Urinary bladder (tissue), 4 donors: Measurements from ENCODE around the gene HACD3. TPM values are rescaled to one million over a fixed set of nuclear protein-coding genes. Genes with fewer than 3 reads are reported as not detected.

ENCODE experiments used
- DNase-seq: peaks from one replicate; pipeline ENCODE4 v3.0.0-alpha.2; 2015; ENCODE audit errors: extremely low spot score
- H3K27ac ChIP-seq: one replicate; pipeline ENCODE4 v1.5.1; 2013; ENCODE audit warnings: low read depth, mild to moderate bottlenecking, moderate library complexity
- H3K36me3 ChIP-seq: one replicate; pipeline ENCODE4 v1.6.1; 2013; ENCODE audit warnings: mild to moderate bottlenecking, moderate library complexity; ENCODE audit not compliant: insufficient read depth
- H3K4me1 ChIP-seq: one replicate; pipeline ENCODE4 v1.6.1; 2013; ENCODE audit warnings: mild to moderate bottlenecking, moderate library complexity; ENCODE audit not compliant: insufficient read depth
- H3K4me3 ChIP-seq: one replicate; pipeline ENCODE4 v1.5.1; 2013; ENCODE audit warnings: low read depth, low read length
- WGBS: extraction: QIAGEN DNeasy Blood & Tissue Kit; methylation state at CpG from one replicate; pipeline ENCODE4 v1.1.7; 2013; 5-methylcytosine and 5-hydroxymethylcytosine counted together
- polyA plus RNA-seq: library from polyadenylated mRNA; stranded (reverse); fragments of 200-250 nt; gene quantifications from one replicate; pipeline ENCODE4 v1.2.3, GENCODE V29; 2013
- total RNA-seq: library from RNA; depleted of rRNA; stranded (reverse); fragments of >200 nt; gene quantifications from one replicate; pipeline ENCODE4 v1.2.3, GENCODE V29; 2014
- donor health status: healthy with polysubstance abuse.
- donor health status: healthy.

HACD3 gene
- total RNA-seq (141 TPM), polyA plus RNA-seq (37.4 TPM)

- no peak for DNase-seq
- peak within 1 kb of the TSS; percentile 75 for H3K27ac ChIP-seq
- WGBS = under 1% methylated on average over 88 of the region's 88 CpGs
- no peaks in the 10 kb centered on the region for H3K36me3 ChIP-seq
- H3K4me3 ChIP-seq = peak within 1 kb of the TSS; percentile 90
- H3K4me1 ChIP-seq = peaks cover 3% of the 10 kb centered on the region
Measured at GRCh38 chr15:65530318-65531111, at the start of gene HACD3. Gene HACD3, plus strand, starts transcription at chr15:65530463. Its CDS starts 169 bp downstream, at chr15:65530632.

- H3K4me3 ChIP-seq = no peak overlapping the region
- WGBS = 95% methylated on average over 4 of the region's 4 CpGs
- H3K36me3 ChIP-seq = peaks cover 6% of the 10 kb centered on the region
- no peak for DNase-seq
- H3K27ac ChIP-seq = no peak overlapping the region
- H3K4me1 ChIP-seq = no peaks in the 10 kb centered on the region
Measured at GRCh38 chr15:65484876-65485275, 45.4 kb upstream of the HACD3 start.

- WGBS = 82% methylated on average over 4 of the region's 4 CpGs
- H3K36me3 ChIP-seq = peaks cover 10% of the 10 kb centered on the region
- DNase-seq = no peak
Measured at GRCh38 chr15:65494076-65494475, 36.2 kb upstream of the HACD3 start.

GRCh38 chr15:65509321-65509720 lies 20.9 kb upstream of the HACD3 start:
- no peaks in the 10 kb centered on the region for H3K4me1 ChIP-seq
- no peak overlapping the region for H3K4me3 ChIP-seq
- 91% methylated on average over 2 of the region's 2 CpGs for WGBS
- DNase-seq = no peak
- H3K27ac ChIP-seq = no peak overlapping the region
- H3K36me3 ChIP-seq = no peaks in the 10 kb centered on the region

More at GRCh38 chr15:65494076-65494475, 36.2 kb upstream of the HACD3 start:
- no peaks in the 10 kb centered on the region for H3K4me1 ChIP-seq
- H3K27ac ChIP-seq = no peak overlapping the region
- H3K4me3 ChIP-seq = no peak overlapping the region

GRCh38 chr15:65512189-65512588 lies 18.1 kb upstream of the HACD3 start:
- Histone ChIP-seq H3K27ac (no peak overlapping the region), H3K4me1 (peaks cover 1% of the 10 kb centered on the region), H3K36me3 (no peaks in the 10 kb centered on the region), H3K4me3 (no peak overlapping the region)
- no peak for DNase-seq
- 79% methylated on average over 5 of the region's 5 CpGs for WGBS

- no peaks in the 10 kb centered on the region for H3K36me3 ChIP-seq
- 48% methylated on average over 10 of the region's 10 CpGs for WGBS
- DNase-seq = peak; percentile 82
- no peak overlapping the region for H3K4me3 ChIP-seq
- H3K4me1 ChIP-seq = peaks cover 1% of the 10 kb centered on the region
- H3K27ac ChIP-seq = no peak overlapping the region
Measured at GRCh38 chr15:65512807-65513416, 17.4 kb upstream of the HACD3 start.

- H3K4me1 ChIP-seq = peaks cover 1% of the 10 kb centered on the region
- H3K36me3 ChIP-seq = no peaks in the 10 kb centered on the region
- H3K4me3 ChIP-seq = peak within 1 kb of the TSS; percentile 89
- H3K27ac ChIP-seq = peak within 1 kb of the TSS; percentile 51
- under 1% methylated on average over 75 of the region's 75 CpGs for WGBS
- DNase-seq = peak; percentile 66
Measured at GRCh38 chr15:65516997-65517865, 13.0 kb upstream of the HACD3 start, which contains the start of gene DPP8. Gene DPP8, minus strand, starts transcription at chr15:65517689. Its CDS starts 5,136 bp downstream, at chr15:65512553.

GRCh38 chr15:65517866-65518207 lies 12.4 kb upstream of the HACD3 start:
- H3K27ac ChIP-seq = no peak overlapping the region
- H3K4me3 ChIP-seq = no peak overlapping the region
- H3K4me1 ChIP-seq = peaks cover 1% of the 10 kb centered on the region
- DNase-seq = no peak
- no peaks in the 10 kb centered on the region for H3K36me3 ChIP-seq
- 20% methylated on average over 8 of the region's 8 CpGs for WGBS

GRCh38 chr15:65518633-65519285 lies 11.5 kb upstream of the HACD3 start:
- Histone ChIP-seq H3K4me3 (no peak overlapping the region), H3K36me3 (no peaks in the 10 kb centered on the region), H3K27ac (no peak overlapping the region), H3K4me1 (peaks cover 1% of the 10 kb centered on the region)
- no peak for DNase-seq
- WGBS = 89% methylated on average over 4 of the region's 4 CpGs

GRCh38 chr15:65521350-65521749 lies 8.9 kb upstream of the HACD3 start:
- Histone ChIP-seq H3K4me1 (no peaks in the 10 kb centered on the region), H3K4me3 (no peak overlapping the region), H3K27ac (no peak overlapping the region), H3K36me3 (no peaks in the 10 kb centered on the region)
- no peak for DNase-seq
- 71% methylated on average over 7 of the region's 7 CpGs for WGBS

- no peak overlapping the region for H3K27ac ChIP-seq
- no peaks in the 10 kb centered on the region for H3K36me3 ChIP-seq
- H3K4me1 ChIP-seq = no peaks in the 10 kb centered on the region
- 81% methylated on average over 10 of the region's 10 CpGs for WGBS
- DNase-seq = no peak
- no peak overlapping the region for H3K4me3 ChIP-seq
Measured at GRCh38 chr15:65524226-65524625, 6.0 kb upstream of the HACD3 start.

GRCh38 chr15:65525622-65526021 lies 4.6 kb upstream of the HACD3 start:
- WGBS = 87% methylated on average over 1 of the region's 1 CpG
- Histone ChIP-seq H3K4me1 (no peaks in the 10 kb centered on the region), H3K36me3 (no peaks in the 10 kb centered on the region), H3K27ac (no peak overlapping the region), H3K4me3 (no peak overlapping the region)
- no peak for DNase-seq

- Histone ChIP-seq H3K36me3 (no peaks in the 10 kb centered on the region), H3K4me3 (no peak overlapping the region), H3K27ac (no peak overlapping the region), H3K4me1 (no peaks in the 10 kb centered on the region)
- DNase-seq = no peak
- WGBS = 94% methylated on average over 20 of the region's 20 CpGs
Measured at GRCh38 chr15:65528461-65529060, 1.7 kb upstream of the HACD3 start.
